K562 (cell line): ENCODE data around the gene EPN2.

ENCODE experiments used
- CEBPB ChIP-seq: fragments of 450-650 bp; IDR thresholded peaks from 2 replicates; pipeline ENCODE4 v1.6.1; 2016; ENCODE audit warnings: missing genetic modification characterization, missing compliant biosample characterization
- FOXJ3 ChIP-seq: sonication (generic); formaldehyde crosslinking; IDR thresholded peaks from 2 replicates; pipeline ENCODE4 v1.4.0; 2020; ENCODE audit warnings: mild to moderate bottlenecking, missing genetic modification reagents
- NFYB ChIP-seq: IDR thresholded peaks from 2 replicates; pipeline ENCODE4 v1.6.1; 2011; ENCODE audit warnings: mild to moderate bottlenecking, moderate library complexity; ENCODE audit not compliant: insufficient read length; ENCODE audit errors: extremely low read depth
- RAD21 ChIP-seq, 2 experiments: fragments of 250-450 bp in 1 of 2; fragments of 450-650 bp in 1 of 2; sonication (Bioruptor Pico) in 1 of 2; formaldehyde crosslinking in 1 of 2; IDR thresholded peaks in 1 of 2; conservative IDR thresholded peaks in 1 of 2; 2 replicates each; pipeline versions ENCODE4 v1.4.0 to v1.8.0; 2020 to 2022; ENCODE audit warnings: mild to moderate bottlenecking in 2 of 2, moderate library complexity in 1 of 2
- SIN3A ChIP-seq, 2 experiments: fragments of 150-350 bp in 1 of 2; IDR thresholded peaks; 2 replicates each; pipeline ENCODE4 v1.6.1; 2011 to 2016; ENCODE audit warnings: borderline replicate concordance in 2 of 2, low read depth in 2 of 2, low read length in 2 of 2, mild to moderate bottlenecking in 2 of 2, moderate library complexity in 2 of 2; ENCODE audit not compliant: control insufficient read depth in 1 of 2
- SIN3B ChIP-seq: fragments of 450-650 bp; IDR thresholded peaks from 2 replicates; pipeline ENCODE4 v1.6.1; 2017; ENCODE audit warnings: low read depth, mild to moderate bottlenecking, moderate library complexity
- TCF7 ChIP-seq: sonication (generic); IDR thresholded peaks from 2 replicates; pipeline ENCODE4 v1.6.1; 2016; ENCODE audit warnings: antibody characterized with exemption, borderline replicate concordance
- TOE1 ChIP-seq, 2 experiments: fragments of 450-650 bp in 1 of 2; sonication (generic) in 1 of 2; formaldehyde crosslinking in 1 of 2; IDR thresholded peaks; 2 replicates each; pipeline versions ENCODE4 v1.7.1 to v1.8.0; 2016 to 2022; ENCODE audit warnings: borderline replicate concordance in 2 of 2, mild to moderate bottlenecking in 2 of 2, antibody characterized with exemption in 1 of 2, inconsistent platforms in 1 of 2, low read depth in 1 of 2, missing genetic modification reagents in 1 of 2, moderate library complexity in 1 of 2
- TF ChIP-seq, protein P1 (sequence below): fragments of 200-800 bp; sonication (Bioruptor generic); IDR thresholded peaks from 2 replicates; pipeline ENCODE4 v1.6.1; 2017; ENCODE audit warnings: missing genetic modification characterization, missing compliant biosample characterization
- TF ChIP-seq, protein P2 (sequence below): fragments of 450-650 bp; IDR thresholded peaks from 2 replicates; pipeline ENCODE4 v1.6.1; 2016; ENCODE audit warnings: borderline replicate concordance
- TF ChIP-seq, protein P3 (sequence below), 3 experiments: IDR thresholded peaks in 2 of 3; conservative IDR thresholded peaks in 1 of 3; 2 replicates each; pipeline ENCODE4 v1.5.1; 2011 to 2012; ENCODE audit warnings: low read length in 3 of 3, mild to moderate bottlenecking in 3 of 3, control low read depth in 2 of 3, improper control_type of control experiment in 1 of 3, inconsistent platforms in 1 of 3, low read depth in 1 of 3, mixed read lengths in 1 of 3, moderate library complexity in 1 of 3; ENCODE audit not compliant: insufficient read depth in 2 of 3
- TF ChIP-seq, protein P4 (sequence below): sonication (generic); formaldehyde crosslinking; IDR thresholded peaks from 2 replicates; pipeline ENCODE4 v1.8.0; 2023; ENCODE audit warnings: missing genetic modification reagents, mild to moderate bottlenecking, borderline replicate concordance

DNA sequence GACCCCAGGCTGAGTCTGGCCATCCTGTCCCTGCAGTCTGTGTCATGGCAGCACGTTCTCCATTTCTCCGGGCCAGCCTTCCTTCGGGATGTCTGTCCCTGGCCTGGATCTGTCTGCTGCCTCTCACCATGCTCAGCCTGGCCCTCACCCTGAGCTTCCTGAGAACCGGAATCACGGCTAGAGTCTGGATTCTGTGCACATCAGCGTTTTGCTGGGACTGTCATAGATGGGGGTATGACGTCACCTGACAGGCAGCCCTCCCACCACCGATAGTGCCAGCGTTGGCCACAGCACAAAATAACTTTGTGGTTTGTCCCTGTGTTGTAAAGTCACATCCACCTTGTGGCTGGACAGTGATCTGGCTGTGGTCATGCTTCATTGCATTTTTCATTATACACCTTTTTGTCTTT is 66.2 kb downstream of the EPN2 start:
- TF ChIP-seq, protein P1, sequence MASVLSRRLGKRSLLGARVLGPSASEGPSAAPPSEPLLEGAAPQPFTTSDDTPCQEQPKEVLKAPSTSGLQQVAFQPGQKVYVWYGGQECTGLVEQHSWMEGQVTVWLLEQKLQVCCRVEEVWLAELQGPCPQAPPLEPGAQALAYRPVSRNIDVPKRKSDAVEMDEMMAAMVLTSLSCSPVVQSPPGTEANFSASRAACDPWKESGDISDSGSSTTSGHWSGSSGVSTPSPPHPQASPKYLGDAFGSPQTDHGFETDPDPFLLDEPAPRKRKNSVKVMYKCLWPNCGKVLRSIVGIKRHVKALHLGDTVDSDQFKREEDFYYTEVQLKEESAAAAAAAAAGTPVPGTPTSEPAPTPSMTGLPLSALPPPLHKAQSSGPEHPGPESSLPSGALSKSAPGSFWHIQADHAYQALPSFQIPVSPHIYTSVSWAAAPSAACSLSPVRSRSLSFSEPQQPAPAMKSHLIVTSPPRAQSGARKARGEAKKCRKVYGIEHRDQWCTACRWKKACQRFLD (CRISPR knock-in tag), result no peak
- no peak for TF ChIP-seq CEBPB
- TF ChIP-seq FOXJ3 (CRISPR knock-in tag), result no peak
- TF ChIP-seq, protein P2, sequence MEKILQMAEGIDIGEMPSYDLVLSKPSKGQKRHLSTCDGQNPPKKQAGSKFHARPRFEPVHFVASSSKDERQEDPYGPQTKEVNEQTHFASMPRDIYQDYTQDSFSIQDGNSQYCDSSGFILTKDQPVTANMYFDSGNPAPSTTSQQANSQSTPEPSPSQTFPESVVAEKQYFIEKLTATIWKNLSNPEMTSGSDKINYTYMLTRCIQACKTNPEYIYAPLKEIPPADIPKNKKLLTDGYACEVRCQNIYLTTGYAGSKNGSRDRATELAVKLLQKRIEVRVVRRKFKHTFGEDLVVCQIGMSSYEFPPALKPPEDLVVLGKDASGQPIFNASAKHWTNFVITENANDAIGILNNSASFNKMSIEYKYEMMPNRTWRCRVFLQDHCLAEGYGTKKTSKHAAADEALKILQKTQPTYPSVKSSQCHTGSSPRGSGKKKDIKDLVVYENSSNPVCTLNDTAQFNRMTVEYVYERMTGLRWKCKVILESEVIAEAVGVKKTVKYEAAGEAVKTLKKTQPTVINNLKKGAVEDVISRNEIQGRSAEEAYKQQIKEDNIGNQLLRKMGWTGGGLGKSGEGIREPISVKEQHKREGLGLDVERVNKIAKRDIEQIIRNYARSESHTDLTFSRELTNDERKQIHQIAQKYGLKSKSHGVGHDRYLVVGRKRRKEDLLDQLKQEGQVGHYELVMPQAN, result no peak
- TF ChIP-seq NFYB, result no peak
- TF ChIP-seq, protein P3, sequence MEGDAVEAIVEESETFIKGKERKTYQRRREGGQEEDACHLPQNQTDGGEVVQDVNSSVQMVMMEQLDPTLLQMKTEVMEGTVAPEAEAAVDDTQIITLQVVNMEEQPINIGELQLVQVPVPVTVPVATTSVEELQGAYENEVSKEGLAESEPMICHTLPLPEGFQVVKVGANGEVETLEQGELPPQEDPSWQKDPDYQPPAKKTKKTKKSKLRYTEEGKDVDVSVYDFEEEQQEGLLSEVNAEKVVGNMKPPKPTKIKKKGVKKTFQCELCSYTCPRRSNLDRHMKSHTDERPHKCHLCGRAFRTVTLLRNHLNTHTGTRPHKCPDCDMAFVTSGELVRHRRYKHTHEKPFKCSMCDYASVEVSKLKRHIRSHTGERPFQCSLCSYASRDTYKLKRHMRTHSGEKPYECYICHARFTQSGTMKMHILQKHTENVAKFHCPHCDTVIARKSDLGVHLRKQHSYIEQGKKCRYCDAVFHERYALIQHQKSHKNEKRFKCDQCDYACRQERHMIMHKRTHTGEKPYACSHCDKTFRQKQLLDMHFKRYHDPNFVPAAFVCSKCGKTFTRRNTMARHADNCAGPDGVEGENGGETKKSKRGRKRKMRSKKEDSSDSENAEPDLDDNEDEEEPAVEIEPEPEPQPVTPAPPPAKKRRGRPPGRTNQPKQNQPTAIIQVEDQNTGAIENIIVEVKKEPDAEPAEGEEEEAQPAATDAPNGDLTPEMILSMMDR (IDR thresholded peaks at IDR 0.05 in 2 of 3, conservative IDR thresholded peaks at IDR 0.05 in 1 of 3; ENCODE audit: insufficient read depth in 2 of 3, low read depth in 1 of 3, low read length in 3 of 3), result no peak
- no peak for TF ChIP-seq TOE1 (IDR thresholded peaks at IDR 0.05; ENCODE audit: borderline replicate concordance)
- TF ChIP-seq TOE1 (CRISPR knock-in tag; IDR thresholded peaks at IDR 0.05; ENCODE audit: borderline replicate concordance, low read depth), result no peak
- TF ChIP-seq TCF7, result no peak
- no peak for TF ChIP-seq RAD21 (CRISPR knock-in tag; conservative IDR thresholded peaks at IDR 0.05 in 1 of 2, IDR thresholded peaks at IDR 0.05 in 1 of 2)
- no peak for TF ChIP-seq SIN3A (IDR thresholded peaks at IDR 0.05; ENCODE audit: borderline replicate concordance in 2 of 2, control insufficient read depth in 1 of 2, low read depth in 2 of 2, low read length in 2 of 2)
- no peak for TF ChIP-seq SIN3B
- TF ChIP-seq, protein P4, sequence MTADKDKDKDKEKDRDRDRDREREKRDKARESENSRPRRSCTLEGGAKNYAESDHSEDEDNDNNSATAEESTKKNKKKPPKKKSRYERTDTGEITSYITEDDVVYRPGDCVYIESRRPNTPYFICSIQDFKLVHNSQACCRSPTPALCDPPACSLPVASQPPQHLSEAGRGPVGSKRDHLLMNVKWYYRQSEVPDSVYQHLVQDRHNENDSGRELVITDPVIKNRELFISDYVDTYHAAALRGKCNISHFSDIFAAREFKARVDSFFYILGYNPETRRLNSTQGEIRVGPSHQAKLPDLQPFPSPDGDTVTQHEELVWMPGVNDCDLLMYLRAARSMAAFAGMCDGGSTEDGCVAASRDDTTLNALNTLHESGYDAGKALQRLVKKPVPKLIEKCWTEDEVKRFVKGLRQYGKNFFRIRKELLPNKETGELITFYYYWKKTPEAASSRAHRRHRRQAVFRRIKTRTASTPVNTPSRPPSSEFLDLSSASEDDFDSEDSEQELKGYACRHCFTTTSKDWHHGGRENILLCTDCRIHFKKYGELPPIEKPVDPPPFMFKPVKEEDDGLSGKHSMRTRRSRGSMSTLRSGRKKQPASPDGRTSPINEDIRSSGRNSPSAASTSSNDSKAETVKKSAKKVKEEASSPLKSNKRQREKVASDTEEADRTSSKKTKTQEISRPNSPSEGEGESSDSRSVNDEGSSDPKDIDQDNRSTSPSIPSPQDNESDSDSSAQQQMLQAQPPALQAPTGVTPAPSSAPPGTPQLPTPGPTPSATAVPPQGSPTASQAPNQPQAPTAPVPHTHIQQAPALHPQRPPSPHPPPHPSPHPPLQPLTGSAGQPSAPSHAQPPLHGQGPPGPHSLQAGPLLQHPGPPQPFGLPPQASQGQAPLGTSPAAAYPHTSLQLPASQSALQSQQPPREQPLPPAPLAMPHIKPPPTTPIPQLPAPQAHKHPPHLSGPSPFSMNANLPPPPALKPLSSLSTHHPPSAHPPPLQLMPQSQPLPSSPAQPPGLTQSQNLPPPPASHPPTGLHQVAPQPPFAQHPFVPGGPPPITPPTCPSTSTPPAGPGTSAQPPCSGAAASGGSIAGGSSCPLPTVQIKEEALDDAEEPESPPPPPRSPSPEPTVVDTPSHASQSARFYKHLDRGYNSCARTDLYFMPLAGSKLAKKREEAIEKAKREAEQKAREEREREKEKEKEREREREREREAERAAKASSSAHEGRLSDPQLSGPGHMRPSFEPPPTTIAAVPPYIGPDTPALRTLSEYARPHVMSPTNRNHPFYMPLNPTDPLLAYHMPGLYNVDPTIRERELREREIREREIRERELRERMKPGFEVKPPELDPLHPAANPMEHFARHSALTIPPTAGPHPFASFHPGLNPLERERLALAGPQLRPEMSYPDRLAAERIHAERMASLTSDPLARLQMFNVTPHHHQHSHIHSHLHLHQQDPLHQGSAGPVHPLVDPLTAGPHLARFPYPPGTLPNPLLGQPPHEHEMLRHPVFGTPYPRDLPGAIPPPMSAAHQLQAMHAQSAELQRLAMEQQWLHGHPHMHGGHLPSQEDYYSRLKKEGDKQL (CRISPR knock-in tag), result no peak
